NT2/D1 (cell line): ENCODE measurements around the gene LYPD6B.

ENCODE experiments used
- SUZ12 ChIP-seq: IDR thresholded peaks from 2 replicates; pipeline ENCODE4 v1.6.1; 2011; ENCODE audit not compliant: insufficient read length, insufficient read depth; ENCODE audit errors: extremely low read depth
- YY1 ChIP-seq: IDR thresholded peaks from 2 replicates; pipeline ENCODE4 v1.6.1; 2011; ENCODE audit not compliant: insufficient read length, insufficient read depth
- ZNF274 ChIP-seq: IDR thresholded peaks from 2 replicates; pipeline ENCODE4 v1.6.1; 2011; ENCODE audit warnings: mild to moderate bottlenecking, low read depth, low read length

- no peak for TF ChIP-seq SUZ12
- TF ChIP-seq YY1: no peak
- TF ChIP-seq ZNF274: no peak
These were observed 131.7 kb downstream of the LYPD6B start for GRCh38 chr2:149170156-149170555.
